ENCODE data around the gene BRPF1. TPM values are rescaled to one million over a fixed set of nuclear protein-coding genes. Genes with fewer than 3 reads are reported as not detected.
A peak's percentile ranks its signal among the peaks of the same experiment; 100 is the strongest.

The BRPF1 gene, protein sequence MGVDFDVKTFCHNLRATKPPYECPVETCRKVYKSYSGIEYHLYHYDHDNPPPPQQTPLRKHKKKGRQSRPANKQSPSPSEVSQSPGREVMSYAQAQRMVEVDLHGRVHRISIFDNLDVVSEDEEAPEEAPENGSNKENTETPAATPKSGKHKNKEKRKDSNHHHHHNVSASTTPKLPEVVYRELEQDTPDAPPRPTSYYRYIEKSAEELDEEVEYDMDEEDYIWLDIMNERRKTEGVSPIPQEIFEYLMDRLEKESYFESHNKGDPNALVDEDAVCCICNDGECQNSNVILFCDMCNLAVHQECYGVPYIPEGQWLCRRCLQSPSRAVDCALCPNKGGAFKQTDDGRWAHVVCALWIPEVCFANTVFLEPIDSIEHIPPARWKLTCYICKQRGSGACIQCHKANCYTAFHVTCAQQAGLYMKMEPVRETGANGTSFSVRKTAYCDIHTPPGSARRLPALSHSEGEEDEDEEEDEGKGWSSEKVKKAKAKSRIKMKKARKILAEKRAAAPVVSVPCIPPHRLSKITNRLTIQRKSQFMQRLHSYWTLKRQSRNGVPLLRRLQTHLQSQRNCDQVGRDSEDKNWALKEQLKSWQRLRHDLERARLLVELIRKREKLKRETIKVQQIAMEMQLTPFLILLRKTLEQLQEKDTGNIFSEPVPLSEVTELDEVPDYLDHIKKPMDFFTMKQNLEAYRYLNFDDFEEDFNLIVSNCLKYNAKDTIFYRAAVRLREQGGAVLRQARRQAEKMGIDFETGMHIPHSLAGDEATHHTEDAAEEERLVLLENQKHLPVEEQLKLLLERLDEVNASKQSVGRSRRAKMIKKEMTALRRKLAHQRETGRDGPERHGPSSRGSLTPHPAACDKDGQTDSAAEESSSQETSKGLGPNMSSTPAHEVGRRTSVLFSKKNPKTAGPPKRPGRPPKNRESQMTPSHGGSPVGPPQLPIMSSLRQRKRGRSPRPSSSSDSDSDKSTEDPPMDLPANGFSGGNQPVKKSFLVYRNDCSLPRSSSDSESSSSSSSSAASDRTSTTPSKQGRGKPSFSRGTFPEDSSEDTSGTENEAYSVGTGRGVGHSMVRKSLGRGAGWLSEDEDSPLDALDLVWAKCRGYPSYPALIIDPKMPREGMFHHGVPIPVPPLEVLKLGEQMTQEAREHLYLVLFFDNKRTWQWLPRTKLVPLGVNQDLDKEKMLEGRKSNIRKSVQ (N-terminal part only)
- polyA plus RNA-seq (ENCODE audit: insufficient read length): 17.9 TPM
- long read RNA-seq, donor 1, full-length matches to known transcripts: 1 of 8 reads
- long read RNA-seq, donor 1, partial matches to known transcripts: 7 of 8 reads
- long read RNA-seq, donor 1, other reads (novel, unspliced or antisense): 0 of 8 reads
- long read RNA-seq, donor 2, partial matches to known transcripts: 5 of 6 reads
- long read RNA-seq, donor 2, other reads (novel, unspliced or antisense): 0 of 6 reads
- long read RNA-seq, donor 3, full-length matches to known transcripts: 2 of 13 reads
- long read RNA-seq, donor 3, partial matches to known transcripts: 11 of 13 reads
- long read RNA-seq, donor 3, other reads (novel, unspliced or antisense): 0 of 13 reads
- long read RNA-seq, donor 4: 0 reads
- long read RNA-seq, donor 5, partial matches to known transcripts: 19 of 19 reads
- long read RNA-seq, donor 5, other reads (novel, unspliced or antisense): 0 of 19 reads
- long read RNA-seq, donor 6, full-length matches to known transcripts: 3 of 10 reads
- long read RNA-seq, donor 6, partial matches to known transcripts: 7 of 10 reads
- long read RNA-seq, donor 6, other reads (novel, unspliced or antisense): 0 of 10 reads
- long read RNA-seq, donor 7, full-length matches to known transcripts: 1 of 16 reads
- long read RNA-seq, donor 7, partial matches to known transcripts: 15 of 16 reads
- long read RNA-seq, donor 7, other reads (novel, unspliced or antisense): 0 of 16 reads
- long read RNA-seq, donor 8, full-length matches to known transcripts: 1 of 1 reads
- long read RNA-seq, donor 8, partial matches to known transcripts: 0 of 1 reads
- long read RNA-seq, donor 8, other reads (novel, unspliced or antisense): 0 of 1 reads

DNA sequence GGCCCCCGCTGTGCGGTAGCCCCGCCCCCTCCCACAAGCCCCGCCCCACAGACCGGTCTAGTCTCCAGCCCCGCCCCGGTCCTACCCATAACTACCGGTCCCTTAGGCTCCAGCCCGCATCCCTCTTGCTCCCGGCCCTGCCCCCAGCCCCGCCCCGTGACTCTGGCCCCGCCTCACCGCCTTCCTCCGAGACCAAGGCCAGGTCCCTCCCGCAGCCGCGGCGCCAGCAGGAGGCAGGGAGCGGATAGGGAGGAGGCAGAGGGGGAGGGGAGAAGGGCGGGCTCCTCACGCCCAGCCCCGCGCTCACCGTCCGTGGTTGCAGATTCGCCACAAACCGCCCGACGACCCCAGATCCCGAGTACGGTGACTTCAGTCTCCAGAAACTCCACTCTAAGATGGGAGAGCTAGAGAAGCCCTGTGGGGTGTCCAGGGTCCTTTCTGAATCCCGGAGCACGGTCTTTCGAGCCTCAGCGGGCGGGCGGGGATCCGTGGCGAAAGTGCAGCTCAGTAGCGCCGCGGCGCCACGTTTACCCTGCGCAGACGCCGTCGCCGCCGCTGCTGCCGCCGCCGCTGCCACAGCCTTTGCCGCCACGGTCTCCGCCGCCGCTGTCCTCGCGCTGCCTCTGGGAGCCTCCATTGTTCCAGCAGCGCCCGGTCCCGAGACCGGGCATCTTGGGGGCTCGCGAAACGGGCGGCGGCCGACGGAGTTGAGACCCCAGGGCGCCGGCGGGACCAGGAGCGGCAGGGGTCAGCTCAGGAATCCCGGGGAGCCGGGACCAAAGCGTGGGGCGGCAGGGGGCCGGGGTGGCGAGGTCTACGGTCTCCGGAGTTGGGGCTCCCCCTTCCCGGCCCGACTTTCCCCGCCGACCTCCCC, at the start of gene BRPF1:
BRPF1 (plus strand) TSS at position 530 of the 874 bp plus-strand sequence. CDS start 2,406 bp downstream, outside the sequence.
- DNase-seq: peak; percentile 98

DNA sequence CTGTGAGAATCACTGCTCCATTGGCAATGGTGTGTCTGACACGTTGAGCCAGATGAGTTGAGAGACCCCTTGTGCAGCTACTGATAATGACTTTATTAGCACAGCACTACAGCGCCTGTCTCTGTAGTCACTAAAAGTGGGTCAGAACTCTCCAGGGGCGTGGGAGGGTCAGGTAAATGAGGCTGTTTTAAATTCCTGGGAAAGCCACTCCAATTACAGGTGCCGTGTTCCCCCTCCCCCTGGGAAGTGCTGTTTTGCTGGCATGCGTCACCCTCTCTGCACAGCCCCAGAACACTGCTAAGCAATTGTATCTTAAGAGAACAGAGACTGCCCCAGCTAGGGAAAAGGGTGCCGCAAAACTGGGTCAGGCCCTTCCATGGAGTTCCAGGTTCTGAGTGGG, 49.4 kb upstream of the BRPF1 start:
- DNase-seq: no peak

DNA sequence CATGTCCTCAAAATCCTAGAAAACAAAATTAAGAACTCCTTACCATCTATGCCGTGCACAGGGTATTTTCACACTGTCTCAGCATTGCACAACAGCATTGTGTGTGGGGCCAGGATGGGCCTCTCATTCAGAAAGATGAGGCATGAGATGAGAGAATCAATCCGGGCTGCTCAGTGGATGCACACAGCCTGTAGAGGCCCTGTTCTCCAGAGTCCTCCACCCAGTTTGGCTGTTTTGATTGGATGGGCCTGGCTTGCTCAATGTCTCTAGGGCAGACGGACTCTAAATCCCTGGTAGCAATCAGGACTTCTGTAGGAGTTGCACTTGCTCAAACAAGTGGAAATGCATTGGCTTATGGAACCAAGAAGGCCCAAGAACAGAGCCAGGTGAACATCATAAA, 48.1 kb upstream of the BRPF1 start:
- DNase-seq: no peak

DNA sequence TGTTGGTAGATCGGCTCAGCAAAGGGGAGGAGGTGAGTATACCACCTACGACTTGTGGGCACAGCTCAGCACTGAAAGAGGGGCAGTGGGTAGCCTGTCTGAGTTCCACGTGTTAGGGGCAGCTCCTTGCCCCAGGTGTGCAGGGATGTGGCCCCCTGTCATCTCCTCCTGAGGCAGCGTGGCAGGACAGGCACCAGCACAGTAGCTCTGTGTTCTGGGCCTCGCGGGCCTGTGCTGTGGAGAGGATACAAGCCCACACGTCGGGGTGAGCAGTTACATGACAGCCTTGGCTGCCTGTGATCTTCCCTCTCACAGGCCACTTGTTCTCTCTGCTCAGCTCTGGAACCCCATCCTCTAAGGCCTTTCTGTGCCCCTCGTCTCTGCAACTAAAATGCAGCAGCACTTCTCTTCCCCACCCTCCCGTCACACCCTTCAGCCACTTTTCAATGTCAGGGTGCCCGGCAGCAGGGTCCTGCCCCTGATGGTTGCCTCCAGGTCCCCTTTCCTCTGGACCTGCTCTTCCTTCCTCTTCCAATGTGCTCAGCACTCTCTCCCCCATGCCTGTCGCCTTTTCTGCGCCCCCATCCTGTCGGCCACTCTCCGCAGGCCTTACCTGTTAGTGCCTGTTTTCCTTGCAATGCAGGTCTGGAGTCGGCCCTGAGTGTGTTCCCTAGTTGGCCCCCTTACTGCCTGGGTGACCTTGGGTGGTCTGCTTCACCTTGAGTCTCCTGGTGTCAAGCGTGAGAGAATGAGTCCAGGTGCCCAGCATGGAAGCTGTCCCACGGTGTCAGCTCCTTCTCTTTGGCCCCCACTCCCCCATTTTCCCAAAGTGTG, 46.1 kb upstream of the BRPF1 start:
- DNase-seq: no peak

DNA sequence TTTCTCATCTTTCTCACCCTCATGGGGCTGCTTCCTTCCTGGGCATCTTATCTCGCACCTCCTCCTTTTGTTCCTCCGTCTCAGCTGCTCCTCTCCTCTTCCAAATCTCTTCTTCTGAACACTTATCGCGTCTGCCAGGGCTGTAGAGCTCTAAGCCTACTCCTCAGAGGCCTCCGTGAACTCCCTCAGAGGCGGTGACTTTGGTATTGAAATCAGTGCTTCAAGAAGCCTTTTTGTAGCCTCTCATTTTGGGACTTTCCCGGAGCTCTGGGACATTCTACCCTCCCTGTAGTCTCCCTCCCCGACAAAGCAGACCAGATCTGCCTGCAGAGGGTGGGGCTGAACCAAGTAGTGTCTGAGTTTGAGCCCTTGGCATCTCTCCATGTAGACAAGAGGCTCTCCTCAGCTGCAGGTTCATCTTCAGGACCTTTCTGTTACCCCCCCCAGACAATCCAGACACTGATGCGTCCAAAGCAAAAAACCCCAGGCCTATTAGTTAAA, 45.4 kb upstream of the BRPF1 start:
- DNase-seq: no peak

DNA sequence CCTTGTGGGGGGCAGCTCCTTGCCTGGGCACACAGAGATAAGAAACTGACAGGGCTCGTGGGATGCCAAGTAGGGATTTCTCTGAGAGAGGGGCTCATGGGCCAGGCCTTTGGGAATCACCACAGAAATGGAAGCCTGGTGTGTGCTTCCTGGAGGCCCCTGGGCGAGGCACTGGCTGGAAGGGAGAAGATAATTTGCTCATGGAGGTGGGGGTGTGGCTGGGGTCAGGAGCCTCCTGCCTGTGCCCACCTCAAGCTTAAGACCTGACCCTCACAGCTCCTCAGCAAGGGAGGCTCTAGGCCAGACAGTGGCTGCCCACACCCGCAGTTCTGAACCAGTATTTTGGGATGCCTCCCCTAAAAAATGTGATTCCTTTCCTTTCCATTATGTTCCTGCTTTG, 44.8 kb upstream of the BRPF1 start:
- DNase-seq: no peak

DNA sequence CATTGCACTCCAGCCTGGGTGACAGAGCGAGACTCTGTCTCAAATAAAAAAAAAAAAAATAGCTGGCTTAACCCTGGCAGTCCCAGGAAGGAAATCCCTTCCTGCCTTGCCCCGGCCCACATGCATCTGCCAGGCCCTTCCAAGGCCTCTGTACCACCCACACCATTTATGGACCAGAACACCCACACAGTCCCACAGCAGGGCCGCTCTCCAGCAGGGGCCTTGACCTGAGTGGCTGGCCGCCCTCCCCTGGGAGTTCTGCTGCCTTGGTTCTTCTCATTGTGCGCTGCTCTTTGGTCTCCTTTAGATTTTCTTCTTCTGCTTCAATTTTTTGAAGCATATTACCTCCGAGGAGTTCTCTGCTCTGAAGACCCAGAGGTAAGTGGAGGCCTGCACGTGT, 44.0 kb upstream of the BRPF1 start:
- no peak for DNase-seq

DNA sequence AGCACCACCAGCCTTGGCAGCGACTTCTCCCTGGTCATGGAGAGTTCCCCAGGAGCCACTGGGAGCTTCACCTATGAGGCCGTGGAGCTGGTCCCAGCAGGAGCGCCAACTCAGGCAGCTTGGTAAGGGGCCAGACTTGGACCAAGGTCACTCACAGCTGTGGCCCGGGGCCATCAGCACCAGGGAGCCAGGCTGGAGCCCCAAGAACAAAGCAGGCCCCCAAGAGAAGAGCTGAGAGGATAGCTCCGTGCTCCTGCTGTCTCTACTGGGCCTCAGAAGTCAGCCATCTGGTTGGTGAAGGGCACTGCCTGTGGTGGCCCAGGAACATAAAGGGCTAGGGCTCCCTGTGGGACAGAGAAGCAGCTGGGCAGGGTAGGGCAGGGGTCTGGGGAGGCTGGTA, 42.6 kb upstream of the BRPF1 start:
- DNase-seq: no peak

DNA sequence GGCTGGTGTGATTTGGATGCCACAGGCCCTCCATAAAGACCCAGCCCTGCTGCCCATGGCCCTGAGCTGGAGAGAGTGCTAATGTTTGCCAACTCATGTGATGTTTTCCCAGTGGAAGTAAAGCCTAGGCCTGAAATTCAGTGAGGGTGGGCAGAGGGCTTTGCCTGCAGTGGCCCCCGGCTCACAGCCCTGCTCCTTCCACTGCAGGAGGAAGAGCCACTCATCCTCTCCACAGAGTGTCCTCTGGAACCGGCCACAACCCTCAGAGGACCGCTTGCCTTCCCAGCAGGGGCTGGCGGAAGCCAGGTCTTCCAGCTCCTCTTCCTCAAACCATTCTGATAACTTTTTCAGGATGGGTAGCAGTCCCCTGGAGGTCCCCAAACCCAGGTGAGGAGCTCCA, 41.8 kb upstream of the BRPF1 start:
- DNase-seq: no peak

DNA sequence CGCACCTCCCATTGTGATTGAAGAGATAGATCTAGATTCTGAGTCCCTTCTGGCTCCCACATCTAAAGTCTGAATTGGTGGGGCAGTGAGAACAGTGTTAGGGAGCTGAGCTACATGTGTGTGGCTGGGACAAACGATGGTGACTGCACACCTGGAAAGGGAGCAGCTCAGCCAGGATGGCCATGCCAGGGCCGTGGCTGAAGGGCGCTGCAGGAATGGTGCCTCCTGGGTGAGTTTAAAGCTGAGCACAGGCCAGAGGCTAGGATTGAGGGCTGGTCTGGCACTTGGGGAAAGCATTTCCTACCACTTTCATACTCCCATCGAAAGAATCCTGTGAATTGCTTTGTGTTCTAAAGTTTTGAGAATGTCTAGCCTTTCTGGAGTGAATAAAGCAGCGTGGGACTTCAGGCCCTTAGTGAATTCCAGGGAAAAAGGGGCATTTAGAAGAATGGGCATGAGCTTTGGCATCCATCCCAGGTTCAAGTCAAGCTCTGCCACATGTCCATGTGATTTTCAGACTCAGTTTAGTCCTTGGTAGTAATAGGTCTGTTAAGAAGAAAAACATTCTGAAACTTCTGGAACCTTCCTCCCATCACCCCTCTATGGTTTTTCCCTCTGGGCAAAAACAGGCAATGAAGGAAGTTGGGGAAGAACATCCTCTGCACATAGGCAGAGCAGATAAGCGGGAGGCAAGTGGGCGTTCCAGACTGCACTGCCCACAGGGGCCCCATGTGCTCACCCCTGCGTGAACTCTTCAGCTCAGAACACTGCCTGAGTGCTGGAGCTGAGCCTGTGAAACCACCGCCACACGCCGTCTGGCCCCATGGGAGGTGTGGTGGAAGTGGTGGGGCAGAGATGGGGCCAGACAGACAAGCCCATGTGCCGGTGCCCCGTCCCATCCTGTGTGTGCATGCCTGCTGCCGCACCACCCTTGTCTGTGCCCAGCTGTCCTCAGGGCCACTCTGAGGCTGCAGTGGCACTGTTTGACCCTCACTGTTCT, 40.8 kb upstream of the BRPF1 start:
- DNase-seq: no peak

DNA sequence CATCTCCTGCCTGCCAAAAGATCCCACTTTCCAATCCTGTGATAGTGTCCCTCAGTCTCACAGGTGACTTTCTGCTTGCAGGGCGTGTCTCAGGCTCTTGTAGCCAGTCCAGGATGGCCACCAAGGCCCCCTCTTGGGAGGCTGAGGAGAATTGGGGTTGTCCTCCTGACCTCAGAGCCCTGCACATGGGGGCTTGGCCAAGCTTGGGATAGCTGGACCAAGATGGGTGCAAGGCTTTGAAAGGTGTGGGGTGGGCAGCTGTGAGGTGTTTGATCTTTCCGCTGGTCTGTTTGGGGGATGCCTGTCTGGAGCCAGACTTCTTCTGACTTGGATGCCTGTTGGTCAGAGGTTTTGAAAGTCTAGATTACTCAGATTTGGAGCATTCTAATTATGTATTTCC, 39.9 kb upstream of the BRPF1 start:
- DNase-seq: no peak

DNA sequence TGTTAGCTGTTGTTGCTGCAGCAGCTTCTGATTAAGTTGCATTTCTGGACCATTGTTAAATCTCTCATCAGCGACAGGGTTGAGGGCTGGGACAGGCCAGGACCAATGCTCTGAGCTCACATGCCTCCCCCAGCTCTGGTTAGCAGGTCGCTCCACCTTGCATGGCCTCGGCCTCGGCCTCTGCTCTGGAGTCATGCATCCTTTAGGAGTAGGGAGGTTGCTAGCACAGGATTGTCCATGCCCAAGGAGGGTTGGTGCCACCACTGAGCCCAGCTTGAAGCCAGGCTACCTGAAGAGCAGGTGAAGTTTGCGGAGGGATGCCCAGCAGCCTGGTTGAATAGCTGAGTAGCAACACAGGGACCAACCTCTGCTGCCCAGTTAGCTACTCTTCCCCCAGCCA, 39.1 kb upstream of the BRPF1 start:
- no peak for DNase-seq

DNA sequence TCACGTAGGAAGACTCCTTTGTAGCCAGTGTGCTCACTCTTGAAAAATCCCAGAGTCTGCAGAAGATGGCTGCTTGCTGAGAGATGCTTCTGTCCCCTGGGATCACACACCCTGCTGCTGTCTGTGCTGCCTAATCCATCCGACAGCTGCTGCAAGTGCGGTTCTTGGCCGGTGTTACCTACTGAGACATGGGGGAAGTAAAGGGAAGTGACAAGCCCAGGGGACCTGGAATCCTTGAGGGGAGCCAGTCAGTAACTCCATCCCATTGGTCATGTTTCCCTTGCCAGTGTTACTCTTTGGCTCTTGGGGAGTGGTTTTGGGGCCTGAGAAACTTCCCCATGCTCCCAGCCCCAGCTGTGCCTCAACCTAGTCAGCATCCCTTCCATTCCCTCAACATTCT, 36.2 kb upstream of the BRPF1 start:
- no peak for DNase-seq

DNA sequence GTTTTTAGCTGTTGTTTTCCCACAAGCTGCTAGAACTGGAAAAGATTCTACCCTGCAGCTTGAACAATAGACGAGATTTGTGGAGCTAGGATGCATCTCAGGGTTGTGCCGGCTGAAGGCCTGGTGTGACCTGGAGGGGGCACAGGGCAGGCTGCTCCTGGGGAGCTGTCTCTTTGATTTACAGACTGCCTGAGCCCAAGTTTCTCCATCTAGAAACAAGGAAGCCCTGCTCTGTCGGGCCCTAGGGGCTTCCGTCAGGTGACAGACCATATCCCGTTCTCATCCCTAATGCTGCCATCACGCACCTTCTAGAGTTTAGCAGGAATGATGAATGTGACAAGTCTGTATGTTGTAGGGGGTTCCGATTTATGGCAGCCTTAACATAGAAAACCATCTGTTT, 35.8 kb upstream of the BRPF1 start:
- DNase-seq: no peak

DNA sequence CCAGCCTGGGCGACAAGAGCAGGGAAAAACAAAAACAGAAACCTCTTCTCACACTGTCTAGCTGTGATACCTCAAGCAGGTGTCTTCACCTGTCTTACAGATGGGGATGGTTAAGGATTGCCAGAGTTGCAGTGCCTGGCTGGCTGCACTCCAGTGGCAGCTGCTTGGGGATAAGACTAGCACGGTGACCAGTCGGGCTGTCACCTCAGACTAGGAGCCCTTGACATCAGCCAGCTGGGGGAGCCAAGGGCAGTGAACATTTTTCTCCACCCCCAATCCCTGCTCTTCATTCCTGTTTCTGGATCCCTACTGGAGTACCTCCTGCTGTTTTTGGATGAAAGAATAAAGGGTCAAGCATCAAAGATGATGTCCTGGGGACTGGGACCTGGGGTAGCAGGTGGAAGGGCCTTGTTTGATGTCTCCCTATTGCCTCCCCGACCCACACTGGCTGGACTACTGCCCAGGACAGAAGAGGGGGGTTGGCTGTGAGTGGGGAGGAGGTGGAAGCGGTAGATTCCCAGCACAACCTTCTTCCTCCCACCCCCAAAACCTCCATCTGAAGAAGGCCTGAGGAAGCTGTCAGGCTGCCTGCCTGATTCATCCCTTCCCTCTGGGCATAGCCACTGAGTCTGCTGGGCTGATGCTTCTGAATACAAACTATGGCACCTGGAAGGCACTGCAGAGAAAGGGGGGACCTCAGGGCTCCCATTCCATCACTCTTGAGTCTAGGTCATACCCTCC, 34.9 kb upstream of the BRPF1 start:
- DNase-seq: no peak

DNA sequence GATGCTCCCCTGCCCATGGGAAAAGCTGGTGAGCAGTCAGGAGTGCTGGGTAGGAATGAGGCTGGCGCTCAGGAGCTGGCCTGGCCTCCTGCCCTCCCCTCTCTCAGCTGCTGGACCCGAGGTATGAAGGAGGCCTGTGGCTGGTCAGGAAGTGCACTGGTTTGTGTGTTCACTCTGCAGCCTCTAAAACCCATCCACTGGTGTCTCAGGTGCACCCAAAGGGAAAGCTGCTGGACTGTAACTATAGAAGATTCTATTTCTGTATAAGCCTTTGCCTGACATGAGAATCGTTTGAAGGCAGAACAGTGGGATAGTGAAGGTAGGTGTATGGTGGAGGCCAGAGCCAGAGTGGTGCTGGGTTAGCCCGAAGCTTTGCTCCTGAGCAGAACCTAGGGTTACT, 33.6 kb upstream of the BRPF1 start:
- no peak for DNase-seq

All from left kidney (tissue), 8 donors.